ENCODE results near the gene RASL10A.
A peak's percentile ranks its signal among the peaks of the same experiment; 100 is the strongest.

RASL10A gene

DNA sequence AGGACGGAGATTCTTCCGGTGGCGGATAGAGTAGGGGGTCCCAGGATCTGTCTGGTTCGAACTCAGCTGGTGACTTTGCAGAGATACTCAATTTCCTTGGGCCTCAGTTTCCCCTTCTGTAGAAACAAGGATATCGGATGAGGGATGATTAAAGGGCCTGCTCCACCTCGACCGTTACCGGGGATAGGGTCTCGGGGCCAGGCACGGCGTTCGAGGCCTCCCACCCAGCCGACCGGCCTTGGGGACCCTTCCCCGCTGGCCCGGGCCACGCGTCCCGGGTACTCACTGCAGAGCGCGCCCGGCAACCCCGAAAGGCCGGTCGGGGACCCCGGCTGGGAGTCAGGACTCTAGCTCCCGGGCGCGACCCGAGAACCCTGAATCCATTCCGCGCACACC is 48.0 kb downstream of the RASL10A start:
- H3K27me3 Mint-ChIP-seq: peaks cover 3% of the 10 kb centered on the region
- H3K4me3 Mint-ChIP-seq: peak overlapping the region; percentile 100
- no peaks in the 10 kb centered on the region for H3K9me3 Mint-ChIP-seq
- H3K27ac Mint-ChIP-seq: peak overlapping the region; percentile 100
- DNase-seq: no peak
- peaks cover 52% of the 10 kb centered on the region for H3K36me3 Mint-ChIP-seq (ENCODE audit: low read depth)
- H3K4me1 Mint-ChIP-seq: peaks cover 44% of the 10 kb centered on the region
- no peak for ATAC-seq

DNA sequence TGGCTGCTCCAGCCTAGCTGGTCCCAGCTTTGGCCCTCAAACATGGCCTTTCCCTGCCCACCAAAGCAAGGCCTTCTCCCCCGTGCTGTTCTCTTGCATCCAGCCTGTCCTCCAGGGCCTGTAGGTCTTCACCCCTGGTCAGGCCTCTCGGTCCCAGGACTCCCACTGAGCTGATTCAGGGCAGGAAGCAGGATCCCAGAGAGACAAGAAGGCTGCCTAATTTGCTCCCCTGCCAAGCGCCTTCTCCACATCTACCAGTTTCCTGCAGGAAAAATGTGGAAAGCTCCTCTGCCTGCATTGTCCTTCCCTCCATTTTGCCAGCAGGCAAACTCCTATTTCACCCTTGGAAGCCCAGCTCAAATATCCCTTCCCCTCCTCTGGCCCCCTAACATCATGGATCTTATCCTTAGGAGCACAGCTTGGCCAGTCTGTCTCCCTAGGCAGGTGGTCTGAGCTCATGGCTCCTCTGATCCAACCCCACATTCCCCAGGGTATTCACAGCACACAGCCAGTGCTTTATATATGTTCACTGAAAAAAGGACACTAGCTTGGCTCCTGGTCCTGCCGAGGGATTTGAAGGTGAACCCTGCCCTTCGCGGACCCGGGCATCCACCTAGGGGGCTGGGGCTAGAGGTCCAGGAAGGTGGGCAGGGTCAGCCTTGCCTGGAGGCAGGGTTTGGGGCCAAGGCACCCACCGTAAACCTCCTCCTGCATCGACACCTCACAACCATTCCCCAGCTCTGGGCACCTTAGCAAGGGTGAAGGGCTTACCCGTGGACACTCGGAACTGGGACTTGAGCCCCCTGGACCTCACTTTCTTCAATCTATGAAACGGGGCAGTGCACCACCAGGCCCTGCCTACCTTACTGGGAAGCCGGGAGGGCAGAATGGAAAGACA is 48.7 kb downstream of the RASL10A start:
- Mint-ChIP-seq H3K4me3 (peak overlapping the region; percentile 100), H3K9me3 (no peaks in the 10 kb centered on the region), H3K27me3 (peaks cover 3% of the 10 kb centered on the region), H3K36me3 (ENCODE audit: low read depth) (peaks cover 46% of the 10 kb centered on the region), H3K4me1 (peaks cover 38% of the 10 kb centered on the region), H3K27ac (peak overlapping the region; percentile 100)
- peak; percentile 17 for DNase-seq
- ATAC-seq: no peak

DNA sequence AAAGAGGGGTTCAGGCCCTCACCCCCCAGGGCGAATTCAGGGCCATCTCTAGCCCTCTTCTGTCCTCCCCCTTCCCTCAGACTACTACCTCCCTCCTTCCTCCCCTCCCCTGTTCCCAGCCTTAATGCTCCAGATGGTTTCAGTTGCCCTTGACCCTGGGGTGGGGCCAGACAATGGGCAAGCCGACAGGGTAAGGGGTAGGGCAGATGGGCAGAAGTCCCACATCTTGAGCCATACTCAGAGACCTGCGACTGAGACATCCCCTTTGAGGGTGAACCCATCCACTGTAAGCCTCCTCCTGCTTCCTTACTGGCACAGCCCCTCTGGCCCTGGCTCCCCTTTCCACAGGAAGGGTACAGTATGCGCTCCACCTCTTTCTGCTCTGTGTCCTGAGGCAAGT is 49.6 kb downstream of the RASL10A start:
- DNase-seq: no peak
- Mint-ChIP-seq H3K4me3 (peak overlapping the region; percentile 100), H3K27me3 (peaks cover 3% of the 10 kb centered on the region), H3K4me1 (peaks cover 29% of the 10 kb centered on the region), H3K36me3 (ENCODE audit: low read depth) (peaks cover 38% of the 10 kb centered on the region), H3K27ac (peak overlapping the region; percentile 100), H3K9me3 (no peaks in the 10 kb centered on the region)
- ATAC-seq: no peak

DNA sequence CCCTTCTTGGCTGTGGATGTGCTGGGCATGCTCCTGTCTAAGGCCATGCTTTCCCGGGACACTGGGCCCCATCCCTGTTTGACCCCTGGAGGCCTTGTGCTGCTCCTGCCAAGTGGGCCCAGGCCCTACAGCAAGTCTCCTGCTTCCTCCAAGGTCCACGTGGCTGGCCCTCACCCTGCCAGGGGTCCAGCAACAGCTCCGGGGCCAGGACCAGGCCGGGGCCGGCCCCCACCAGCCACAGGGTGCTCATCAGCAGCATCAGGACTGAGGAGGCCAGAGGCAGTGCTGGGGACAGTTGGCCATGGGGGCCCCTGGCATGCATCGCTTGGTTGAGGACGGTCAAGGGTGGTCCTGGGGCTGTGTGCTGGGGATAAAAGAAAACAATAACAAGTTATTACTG is 50.2 kb downstream of the RASL10A start:
- Mint-ChIP-seq H3K4me3 (no peak overlapping the region), H3K9me3 (no peaks in the 10 kb centered on the region), H3K27me3 (peaks cover 3% of the 10 kb centered on the region), H3K36me3 (ENCODE audit: low read depth) (peaks cover 32% of the 10 kb centered on the region), H3K27ac (no peak overlapping the region), H3K4me1 (peaks cover 23% of the 10 kb centered on the region)
- DNase-seq (no peak), ATAC-seq (no peak)

DNA sequence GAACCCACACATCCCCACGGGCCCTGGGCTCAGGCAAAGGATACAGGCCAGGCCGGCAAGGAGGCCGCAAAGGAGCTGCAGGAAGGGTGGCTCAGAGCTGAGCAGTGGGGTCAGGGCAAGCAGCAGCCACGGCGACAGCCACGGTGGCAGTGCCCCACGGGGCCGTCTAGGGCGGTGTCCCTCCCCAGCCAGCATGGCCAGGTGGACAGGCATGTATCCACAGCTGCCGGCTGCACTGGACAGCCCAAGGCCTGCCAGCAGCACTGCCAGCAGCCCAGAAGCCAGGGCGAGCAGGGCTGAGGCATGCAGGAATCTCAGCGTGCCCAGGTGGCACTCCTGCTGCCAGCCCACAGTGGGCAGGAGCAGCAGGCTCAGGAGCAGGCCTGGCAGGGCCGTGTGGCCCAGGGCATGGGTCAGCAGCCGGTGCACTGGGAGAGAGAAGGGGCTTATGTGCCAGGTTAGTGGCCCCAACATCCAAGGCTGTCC is 51.7 kb downstream of the RASL10A start:
- H3K36me3 Mint-ChIP-seq (ENCODE audit: low read depth): peaks cover 17% of the 10 kb centered on the region
- no peaks in the 10 kb centered on the region for H3K9me3 Mint-ChIP-seq
- H3K27me3 Mint-ChIP-seq: peaks cover 3% of the 10 kb centered on the region
- DNase-seq: no peak
- ATAC-seq: no peak
- no peak overlapping the region for H3K4me3 Mint-ChIP-seq
- no peak overlapping the region for H3K27ac Mint-ChIP-seq
- H3K4me1 Mint-ChIP-seq: peaks cover 14% of the 10 kb centered on the region

All from activated naive CD8-positive, alpha-beta T cell treated with anti-CD3 and anti-CD28 coated beads, Interleukin-2, amount 50 U/mL, for 24 hours (primary cell).